Upper lobe of left lung (tissue), 4 donors: ENCODE measurements around the gene TMBIM6.

Experiments used
- POLR2A ChIP-seq, 4 donors: fragments of 450-650 bp; IDR thresholded peaks; one replicate each; pipeline ENCODE4 v1.5.1; 2016 to 2017; ENCODE audit warnings: antibody characterized with exemption in 4 of 4, mild to moderate bottlenecking in 2 of 4
- POLR2AphosphoS5 ChIP-seq, 2 donors: sonication (generic); formaldehyde crosslinking; IDR thresholded peaks; one replicate each; pipeline ENCODE4 v1.5.1; 2017; ENCODE audit warnings: antibody characterized with exemption in 2 of 2
- TF ChIP-seq, protein P1 (sequence below), 6 experiments: fragments of 450-650 bp in 4 of 6; fragments of 200-600 bp in 2 of 6; sonication (generic) in 2 of 6; IDR thresholded peaks; one replicate each; pipeline ENCODE4 v1.5.1; 2016 to 2019; ENCODE audit warnings: antibody characterized with exemption in 6 of 6

DNA sequence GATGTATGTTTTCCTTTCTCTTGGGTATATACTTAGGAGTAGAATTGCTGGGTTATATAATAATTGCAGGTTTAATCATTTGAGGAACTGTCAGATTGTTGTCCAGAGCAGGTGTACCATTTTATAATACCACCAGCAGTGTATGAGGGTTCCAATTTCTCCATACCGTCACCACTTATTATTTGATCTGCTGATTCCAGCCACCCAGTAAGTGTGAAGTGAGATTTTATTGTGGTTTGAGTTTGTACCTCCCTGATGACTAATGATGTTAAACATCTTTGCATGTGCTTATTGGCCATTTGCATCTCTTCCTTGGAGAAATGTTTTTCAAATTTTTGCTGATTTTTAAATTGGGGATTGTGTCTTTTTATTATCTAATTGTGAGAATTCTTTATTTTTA lies 71.8 kb downstream of the TMBIM6 start:
- TF ChIP-seq, protein P1, sequence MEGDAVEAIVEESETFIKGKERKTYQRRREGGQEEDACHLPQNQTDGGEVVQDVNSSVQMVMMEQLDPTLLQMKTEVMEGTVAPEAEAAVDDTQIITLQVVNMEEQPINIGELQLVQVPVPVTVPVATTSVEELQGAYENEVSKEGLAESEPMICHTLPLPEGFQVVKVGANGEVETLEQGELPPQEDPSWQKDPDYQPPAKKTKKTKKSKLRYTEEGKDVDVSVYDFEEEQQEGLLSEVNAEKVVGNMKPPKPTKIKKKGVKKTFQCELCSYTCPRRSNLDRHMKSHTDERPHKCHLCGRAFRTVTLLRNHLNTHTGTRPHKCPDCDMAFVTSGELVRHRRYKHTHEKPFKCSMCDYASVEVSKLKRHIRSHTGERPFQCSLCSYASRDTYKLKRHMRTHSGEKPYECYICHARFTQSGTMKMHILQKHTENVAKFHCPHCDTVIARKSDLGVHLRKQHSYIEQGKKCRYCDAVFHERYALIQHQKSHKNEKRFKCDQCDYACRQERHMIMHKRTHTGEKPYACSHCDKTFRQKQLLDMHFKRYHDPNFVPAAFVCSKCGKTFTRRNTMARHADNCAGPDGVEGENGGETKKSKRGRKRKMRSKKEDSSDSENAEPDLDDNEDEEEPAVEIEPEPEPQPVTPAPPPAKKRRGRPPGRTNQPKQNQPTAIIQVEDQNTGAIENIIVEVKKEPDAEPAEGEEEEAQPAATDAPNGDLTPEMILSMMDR (IDR thresholded peaks at IDR 0.05), result no peak
- TF ChIP-seq POLR2A (IDR thresholded peaks at IDR 0.05) (no peak), POLR2AphosphoS5 (IDR thresholded peaks at IDR 0.05) (no peak)
